ENCODE data around the gene B3GNT7.

- TF ChIP-seq, protein P1, sequence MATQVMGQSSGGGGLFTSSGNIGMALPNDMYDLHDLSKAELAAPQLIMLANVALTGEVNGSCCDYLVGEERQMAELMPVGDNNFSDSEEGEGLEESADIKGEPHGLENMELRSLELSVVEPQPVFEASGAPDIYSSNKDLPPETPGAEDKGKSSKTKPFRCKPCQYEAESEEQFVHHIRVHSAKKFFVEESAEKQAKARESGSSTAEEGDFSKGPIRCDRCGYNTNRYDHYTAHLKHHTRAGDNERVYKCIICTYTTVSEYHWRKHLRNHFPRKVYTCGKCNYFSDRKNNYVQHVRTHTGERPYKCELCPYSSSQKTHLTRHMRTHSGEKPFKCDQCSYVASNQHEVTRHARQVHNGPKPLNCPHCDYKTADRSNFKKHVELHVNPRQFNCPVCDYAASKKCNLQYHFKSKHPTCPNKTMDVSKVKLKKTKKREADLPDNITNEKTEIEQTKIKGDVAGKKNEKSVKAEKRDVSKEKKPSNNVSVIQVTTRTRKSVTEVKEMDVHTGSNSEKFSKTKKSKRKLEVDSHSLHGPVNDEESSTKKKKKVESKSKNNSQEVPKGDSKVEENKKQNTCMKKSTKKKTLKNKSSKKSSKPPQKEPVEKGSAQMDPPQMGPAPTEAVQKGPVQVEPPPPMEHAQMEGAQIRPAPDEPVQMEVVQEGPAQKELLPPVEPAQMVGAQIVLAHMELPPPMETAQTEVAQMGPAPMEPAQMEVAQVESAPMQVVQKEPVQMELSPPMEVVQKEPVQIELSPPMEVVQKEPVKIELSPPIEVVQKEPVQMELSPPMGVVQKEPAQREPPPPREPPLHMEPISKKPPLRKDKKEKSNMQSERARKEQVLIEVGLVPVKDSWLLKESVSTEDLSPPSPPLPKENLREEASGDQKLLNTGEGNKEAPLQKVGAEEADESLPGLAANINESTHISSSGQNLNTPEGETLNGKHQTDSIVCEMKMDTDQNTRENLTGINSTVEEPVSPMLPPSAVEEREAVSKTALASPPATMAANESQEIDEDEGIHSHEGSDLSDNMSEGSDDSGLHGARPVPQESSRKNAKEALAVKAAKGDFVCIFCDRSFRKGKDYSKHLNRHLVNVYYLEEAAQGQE (IDR thresholded peaks at IDR 0.05; ENCODE audit: insufficient read depth in 1 of 2, low read depth in 2 of 2, low read length in 2 of 2): no peak
- TF ChIP-seq TAF1 (IDR thresholded peaks at IDR 0.05; ENCODE audit: borderline replicate concordance, insufficient read depth, low read length) (no peak), POLR2AphosphoS5 (IDR thresholded peaks at IDR 0.05; ENCODE audit: low read depth, low read length) (no peak)
Measured at GRCh38 chr2:231411831-231412617, 16.5 kb downstream of the B3GNT7 start.
